ENCODE measurements around the gene ZMIZ1. TPM values are rescaled to one million over a fixed set of nuclear protein-coding genes. Genes with fewer than 3 reads are reported as not detected.
A peak's percentile ranks its signal among the peaks of the same experiment; 100 is the strongest.

ZMIZ1 gene
- total RNA-seq, 1 donor from 2014 or later: 11.5 TPM

- Histone ChIP-seq H3K4me3 (ENCODE audit: low read length in 3 of 3) (no peak overlapping the region), H3K27me3 (ENCODE audit: control insufficient read depth in 3 of 3, insufficient read depth in 3 of 3, low read length in 3 of 3) (no peaks in the 10 kb centered on the region), H3K9ac (ENCODE audit: low read depth in 1 of 3, low read length in 3 of 3) (no peak overlapping the region), H3K36me3 (ENCODE audit: control insufficient read depth in 3 of 3, insufficient read depth in 3 of 3, low read length in 3 of 3) (peaks cover 16 to 25% (median 21%) of the 10 kb centered on the region in 3 donors), H3K27ac (ENCODE audit: low read depth, low read length) (no peak overlapping the region), H3K4me1 (ENCODE audit: control insufficient read depth in 3 of 3, insufficient read depth in 3 of 3, low read length in 3 of 3) (peaks cover 0 to 17% (median 10%) of the 10 kb centered on the region in 3 donors), H3K9me3 (ENCODE audit: control insufficient read depth in 3 of 3, low read length in 3 of 3) (no peaks in the 10 kb centered on the region)
Measured at GRCh38 chr10:79229830-79230327, 161.1 kb downstream of the ZMIZ1 start.

DNA sequence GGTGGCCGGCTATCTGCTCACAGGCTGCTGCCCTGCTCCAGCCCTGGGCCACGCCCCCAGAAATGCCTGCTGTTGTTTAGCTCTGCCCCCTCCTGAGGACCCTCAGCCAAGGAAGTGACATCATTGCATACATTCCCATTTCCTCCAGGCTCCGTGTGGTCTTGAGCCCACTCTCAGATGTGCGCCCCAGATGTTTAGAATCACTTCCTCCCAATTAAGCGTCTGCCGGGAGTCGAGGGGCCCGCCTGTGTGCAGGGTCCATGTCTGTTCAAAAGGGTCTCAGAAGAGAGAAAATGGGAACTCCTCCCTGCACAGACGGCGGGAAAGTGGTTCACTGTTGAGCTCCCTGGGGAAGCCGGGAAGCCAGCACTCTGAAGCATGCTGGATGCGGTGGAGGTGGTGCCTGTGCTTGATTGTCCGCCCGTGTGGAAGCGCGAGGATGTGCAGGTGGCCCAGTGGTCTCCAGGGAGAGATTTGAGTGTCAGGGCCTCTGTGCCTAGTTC is 161.6 kb downstream of the ZMIZ1 start:
- Histone ChIP-seq H3K36me3 (ENCODE audit: control insufficient read depth in 3 of 3, insufficient read depth in 3 of 3, low read length in 3 of 3) (peaks cover 15 to 25% (median 20%) of the 10 kb centered on the region in 3 donors), H3K27me3 (ENCODE audit: control insufficient read depth in 3 of 3, insufficient read depth in 3 of 3, low read length in 3 of 3) (no peaks in the 10 kb centered on the region), H3K9ac (ENCODE audit: low read depth in 1 of 3, low read length in 3 of 3) (no peak overlapping the region), H3K27ac (ENCODE audit: low read depth, low read length) (no peak overlapping the region), H3K4me1 (ENCODE audit: control insufficient read depth in 3 of 3, insufficient read depth in 3 of 3, low read length in 3 of 3) (peaks cover 4 to 18% (median 12%) of the 10 kb centered on the region in 3 donors), H3K4me3 (ENCODE audit: low read length in 3 of 3) (no peak overlapping the region), H3K9me3 (ENCODE audit: control insufficient read depth in 3 of 3, low read length in 3 of 3) (no peaks in the 10 kb centered on the region)

GRCh38 chr10:79230850-79231249 is 162.1 kb downstream of the ZMIZ1 start:
- peaks cover 8 to 23% (median 17%) of the 10 kb centered on the region in 3 donors for H3K4me1 ChIP-seq (ENCODE audit: control insufficient read depth in 3 of 3, insufficient read depth in 3 of 3, low read length in 3 of 3)
- H3K9me3 ChIP-seq (ENCODE audit: control insufficient read depth in 3 of 3, low read length in 3 of 3): no peaks in the 10 kb centered on the region
- H3K27me3 ChIP-seq (ENCODE audit: control insufficient read depth in 3 of 3, insufficient read depth in 3 of 3, low read length in 3 of 3): no peaks in the 10 kb centered on the region
- no peak overlapping the region for H3K9ac ChIP-seq (ENCODE audit: low read depth in 1 of 3, low read length in 3 of 3)
- H3K27ac ChIP-seq (ENCODE audit: low read depth, low read length): no peak overlapping the region
- peaks cover 15 to 25% (median 20%) of the 10 kb centered on the region in 3 donors for H3K36me3 ChIP-seq (ENCODE audit: control insufficient read depth in 3 of 3, insufficient read depth in 3 of 3, low read length in 3 of 3)
- H3K4me3 ChIP-seq (ENCODE audit: low read length in 3 of 3): no peak overlapping the region

GRCh38 chr10:79231908-79232307 is 163.1 kb downstream of the ZMIZ1 start:
- Histone ChIP-seq H3K36me3 (ENCODE audit: control insufficient read depth in 3 of 3, insufficient read depth in 3 of 3, low read length in 3 of 3) (peaks cover 10 to 25% (median 17%) of the 10 kb centered on the region in 3 donors), H3K4me1 (ENCODE audit: control insufficient read depth in 3 of 3, insufficient read depth in 3 of 3, low read length in 3 of 3) (peaks cover 14 to 30% (median 21%) of the 10 kb centered on the region in 3 donors), H3K27me3 (ENCODE audit: control insufficient read depth in 3 of 3, insufficient read depth in 3 of 3, low read length in 3 of 3) (no peaks in the 10 kb centered on the region), H3K4me3 (ENCODE audit: low read length in 3 of 3) (no peak overlapping the region), H3K27ac (ENCODE audit: low read depth, low read length) (no peak overlapping the region), H3K9ac (ENCODE audit: low read depth in 1 of 3, low read length in 3 of 3) (no peak overlapping the region), H3K9me3 (ENCODE audit: control insufficient read depth in 3 of 3, low read length in 3 of 3) (no peaks in the 10 kb centered on the region)

DNA sequence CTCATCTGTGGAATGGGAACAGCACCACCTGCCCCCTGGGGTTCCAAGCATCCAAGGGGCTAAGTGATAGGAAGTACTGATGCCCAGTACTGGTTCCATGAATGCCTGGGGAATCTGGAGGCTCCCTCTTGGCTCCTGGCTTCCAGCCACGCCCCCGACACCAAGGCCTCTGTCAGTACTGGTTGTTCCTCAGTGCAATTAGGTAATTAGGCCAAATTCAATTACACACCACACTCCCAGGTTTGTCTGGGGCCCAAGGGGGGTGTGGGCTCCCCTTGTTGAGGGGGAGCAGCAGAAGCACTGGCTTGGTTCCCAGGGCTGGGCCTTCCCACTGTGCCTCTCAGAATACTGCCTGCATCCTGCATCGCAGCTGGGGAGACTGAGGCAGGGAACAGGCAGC is 164.1 kb downstream of the ZMIZ1 start:
- Histone ChIP-seq H3K27ac (ENCODE audit: low read depth, low read length) (no peak overlapping the region), H3K4me1 (ENCODE audit: control insufficient read depth in 3 of 3, insufficient read depth in 3 of 3, low read length in 3 of 3) (peaks cover 23 to 37% (median 29%) of the 10 kb centered on the region in 3 donors), H3K4me3 (ENCODE audit: low read length in 3 of 3) (no peak overlapping the region), H3K9me3 (ENCODE audit: control insufficient read depth in 3 of 3, low read length in 3 of 3) (no peaks in the 10 kb centered on the region), H3K27me3 (ENCODE audit: control insufficient read depth in 3 of 3, insufficient read depth in 3 of 3, low read length in 3 of 3) (no peaks in the 10 kb centered on the region), H3K9ac (ENCODE audit: low read depth in 1 of 3, low read length in 3 of 3) (no peak overlapping the region), H3K36me3 (ENCODE audit: control insufficient read depth in 3 of 3, insufficient read depth in 3 of 3, low read length in 3 of 3) (peaks cover 10 to 21% (median 17%) of the 10 kb centered on the region in 3 donors)

DNA sequence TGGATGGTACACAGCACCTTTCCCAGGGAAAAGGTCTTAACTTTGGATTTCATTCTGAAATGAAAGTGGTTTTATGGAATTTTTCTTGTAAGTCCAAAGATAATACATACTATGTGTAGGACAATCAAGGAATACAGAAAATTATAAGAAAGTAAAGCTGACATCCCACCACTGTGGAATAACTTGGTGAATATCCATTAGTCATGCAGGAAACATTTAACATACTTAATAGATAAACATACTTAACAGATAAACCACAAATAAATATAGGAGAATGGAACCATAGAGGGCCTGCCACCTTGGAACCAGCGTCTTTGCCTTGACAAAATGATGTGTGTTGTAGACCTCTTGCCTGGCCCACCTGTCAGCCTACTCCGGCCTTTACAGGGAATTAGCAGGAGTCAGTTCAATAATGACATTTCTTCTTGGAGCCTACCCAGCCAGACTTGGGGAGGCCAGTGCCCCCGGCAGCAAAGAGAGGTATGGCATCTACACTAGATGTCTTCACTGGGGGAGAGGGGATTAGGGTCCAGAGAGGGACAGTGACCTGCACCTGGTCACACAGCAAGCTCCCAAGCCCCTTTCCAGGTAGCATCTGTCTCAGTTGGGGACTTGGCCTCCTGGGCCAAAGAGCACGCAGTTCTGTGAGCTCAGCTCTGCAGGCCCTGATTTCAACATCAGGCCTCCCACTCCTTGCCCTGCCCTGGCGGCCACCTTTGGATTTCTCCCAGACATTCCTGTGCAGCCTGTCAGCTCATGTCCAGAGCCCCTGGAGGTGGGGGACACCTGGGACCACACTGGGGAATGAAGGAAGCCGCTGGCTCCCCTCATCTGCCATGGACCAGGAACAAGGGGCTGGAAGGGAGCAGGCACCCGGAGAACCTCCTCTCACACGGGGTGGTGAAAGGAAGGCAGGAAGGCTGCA is 165.9 kb downstream of the ZMIZ1 start:
- no peak overlapping the region for H3K9ac ChIP-seq (ENCODE audit: low read depth in 1 of 3, low read length in 3 of 3)
- peaks cover 31 to 40% (median 39%) of the 10 kb centered on the region in 3 donors for H3K4me1 ChIP-seq (ENCODE audit: control insufficient read depth in 3 of 3, insufficient read depth in 3 of 3, low read length in 3 of 3)
- H3K27me3 ChIP-seq (ENCODE audit: control insufficient read depth in 3 of 3, insufficient read depth in 3 of 3, low read length in 3 of 3): no peaks in the 10 kb centered on the region
- no peaks in the 10 kb centered on the region for H3K9me3 ChIP-seq (ENCODE audit: control insufficient read depth in 3 of 3, low read length in 3 of 3)
- peaks cover 3 to 19% (median 16%) of the 10 kb centered on the region in 3 donors for H3K36me3 ChIP-seq (ENCODE audit: control insufficient read depth in 3 of 3, insufficient read depth in 3 of 3, low read length in 3 of 3)
- H3K27ac ChIP-seq (ENCODE audit: low read depth, low read length): no peak overlapping the region
- no peak overlapping the region for H3K4me3 ChIP-seq (ENCODE audit: low read length in 3 of 3)

DNA sequence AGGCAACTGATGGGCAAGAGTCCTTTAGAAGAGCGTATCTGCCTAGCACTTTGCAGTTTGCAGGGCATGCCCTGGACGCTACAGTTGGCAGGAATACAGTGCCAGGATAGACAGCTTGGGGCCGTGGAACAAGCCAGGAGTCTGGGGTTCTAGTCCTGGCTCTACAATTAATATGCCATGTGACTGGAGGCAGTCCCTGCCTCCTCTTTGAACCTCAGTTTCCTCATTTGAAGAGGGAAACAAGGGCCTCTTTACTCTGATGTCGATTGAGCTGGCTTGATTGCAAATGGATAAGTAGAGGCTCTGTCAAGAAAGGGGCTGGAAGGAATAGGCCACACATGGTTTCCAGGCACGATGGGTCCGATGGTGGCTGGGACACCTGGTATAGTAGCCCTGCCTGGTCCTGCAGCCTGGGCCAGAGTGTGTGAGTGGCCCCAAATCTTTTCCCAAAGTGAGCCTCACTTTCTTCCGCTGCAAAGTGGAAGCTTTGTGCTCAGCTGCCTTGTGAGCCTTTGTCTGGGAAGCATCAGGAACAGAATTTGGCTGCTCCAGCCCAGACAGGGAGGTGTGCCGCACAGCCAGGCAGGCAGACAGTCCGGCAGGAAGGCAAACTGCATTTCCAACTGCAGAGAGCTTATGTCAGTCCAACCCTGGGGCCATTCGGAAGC is 167.1 kb downstream of the ZMIZ1 start:
- no peak overlapping the region for H3K9ac ChIP-seq (ENCODE audit: low read depth in 1 of 3, low read length in 3 of 3)
- no peak overlapping the region for H3K27ac ChIP-seq (ENCODE audit: low read depth, low read length)
- no peaks in the 10 kb centered on the region for H3K9me3 ChIP-seq (ENCODE audit: control insufficient read depth in 3 of 3, low read length in 3 of 3)
- no peak overlapping the region for H3K4me3 ChIP-seq (ENCODE audit: low read length in 3 of 3)
- H3K4me1 ChIP-seq (ENCODE audit: control insufficient read depth in 3 of 3, insufficient read depth in 3 of 3, low read length in 3 of 3): peaks cover 36 to 39% (median 37%) of the 10 kb centered on the region in 3 donors
- H3K27me3 ChIP-seq (ENCODE audit: control insufficient read depth in 3 of 3, insufficient read depth in 3 of 3, low read length in 3 of 3): no peaks in the 10 kb centered on the region
- peaks cover 0 to 15% (median 13%) of the 10 kb centered on the region in 3 donors for H3K36me3 ChIP-seq (ENCODE audit: control insufficient read depth in 3 of 3, insufficient read depth in 3 of 3, low read length in 3 of 3)

- no peaks in the 10 kb centered on the region for H3K9me3 ChIP-seq (ENCODE audit: control insufficient read depth in 3 of 3, low read length in 3 of 3)
- no peak overlapping the region for H3K4me3 ChIP-seq (ENCODE audit: low read length in 3 of 3)
- H3K9ac ChIP-seq (ENCODE audit: low read depth in 1 of 3, low read length in 3 of 3): no peak overlapping the region
- no peak overlapping the region for H3K27ac ChIP-seq (ENCODE audit: low read depth, low read length)
- H3K27me3 ChIP-seq (ENCODE audit: control insufficient read depth in 3 of 3, insufficient read depth in 3 of 3, low read length in 3 of 3): no peaks in the 10 kb centered on the region
- H3K36me3 ChIP-seq (ENCODE audit: control insufficient read depth in 3 of 3, insufficient read depth in 3 of 3, low read length in 3 of 3): peaks cover 0 to 13% (median 11%) of the 10 kb centered on the region in 3 donors
- peaks cover 41 to 44% (median 42%) of the 10 kb centered on the region in 3 donors for H3K4me1 ChIP-seq (ENCODE audit: control insufficient read depth in 3 of 3, insufficient read depth in 3 of 3, low read length in 3 of 3)
Measured at GRCh38 chr10:79236433-79236765, 167.6 kb downstream of the ZMIZ1 start.

- Histone ChIP-seq H3K4me1 (ENCODE audit: control insufficient read depth in 3 of 3, insufficient read depth in 3 of 3, low read length in 3 of 3) (peaks cover 49 to 53% (median 50%) of the 10 kb centered on the region in 3 donors), H3K9ac (ENCODE audit: low read depth in 1 of 3, low read length in 3 of 3) (no peak overlapping the region), H3K27me3 (ENCODE audit: control insufficient read depth in 3 of 3, insufficient read depth in 3 of 3, low read length in 3 of 3) (no peaks in the 10 kb centered on the region), H3K4me3 (ENCODE audit: low read length in 3 of 3) (no peak overlapping the region), H3K27ac (ENCODE audit: low read depth, low read length) (peak overlapping the region; percentile 42), H3K36me3 (ENCODE audit: control insufficient read depth in 3 of 3, insufficient read depth in 3 of 3, low read length in 3 of 3) (peaks cover 0 to 11% (median 9%) of the 10 kb centered on the region in 3 donors), H3K9me3 (ENCODE audit: control insufficient read depth in 3 of 3, low read length in 3 of 3) (no peaks in the 10 kb centered on the region)
Measured at GRCh38 chr10:79237454-79238157, 168.8 kb downstream of the ZMIZ1 start.

Measured in skeletal muscle tissue (tissue), 4 donors.